Hepatocyte (in vitro differentiated cells): ENCODE results near the gene COL5A1. TPM values are rescaled to one million over a fixed set of nuclear protein-coding genes. Genes with fewer than 3 reads are reported as not detected.

ENCODE experiments used
- DNase-seq: peaks from one replicate; pipeline ENCODE4 v3.0.0-alpha.2; 2016; ENCODE audit warnings: low spot score
- H2AFZ ChIP-seq: fragments of 200-600 bp; sonication (generic); 2 replicates; pipeline ENCODE4 v1.6.0; 2016; ENCODE audit warnings: antibody characterized with exemption, mild to moderate bottlenecking
- H3K27ac ChIP-seq: fragments of 200-600 bp; sonication (generic); 2 replicates; pipeline ENCODE4 v1.5.1; 2016; ENCODE audit warnings: mild to moderate bottlenecking
- H3K27me3 ChIP-seq: fragments of 200-600 bp; sonication (generic); 2 replicates; pipeline ENCODE4 v1.6.1; 2016
- H3K36me3 ChIP-seq: fragments of 200-600 bp; sonication (generic); replicated peaks from 2 replicates; pipeline ENCODE4 v1.5.1; 2016; ENCODE audit warnings: low read depth; ENCODE audit not compliant: insufficient read depth
- H3K4me1 ChIP-seq: fragments of 200-600 bp; sonication (generic); 2 replicates; pipeline ENCODE4 v1.5.1; 2016; ENCODE audit warnings: mild to moderate bottlenecking, moderate library complexity; ENCODE audit not compliant: insufficient read depth
- H3K4me2 ChIP-seq: fragments of 200-600 bp; sonication (generic); 2 replicates; pipeline ENCODE4 v1.6.0; 2016
- H3K4me3 ChIP-seq: fragments of 200-600 bp; sonication (generic); 2 replicates; pipeline ENCODE4 v1.5.1; 2016; ENCODE audit warnings: mild to moderate bottlenecking
- H3K79me2 ChIP-seq: fragments of 200-600 bp; sonication (generic); 2 replicates; pipeline ENCODE4 v1.6.0; 2017; ENCODE audit warnings: mild to moderate bottlenecking
- H3K9me2 ChIP-seq: fragments of 200-600 bp; sonication (generic); replicated peaks from 2 replicates; pipeline ENCODE4 v1.6.0; 2017; ENCODE audit warnings: mild to moderate bottlenecking; ENCODE audit not compliant: insufficient read depth
- H3K9me3 ChIP-seq: fragments of 200-600 bp; sonication (generic); 2 replicates; pipeline ENCODE4 v1.5.1; 2016; ENCODE audit warnings: low read depth, mild to moderate bottlenecking
- H4K20me1 ChIP-seq: fragments of 200-600 bp; sonication (generic); 2 replicates; pipeline ENCODE4 v1.6.0; 2016; ENCODE audit warnings: mild to moderate bottlenecking; ENCODE audit not compliant: insufficient read depth, poor library complexity, severe bottlenecking
- CTCF ChIP-seq: fragments of 200-600 bp; sonication (generic); IDR thresholded peaks from 2 replicates; pipeline ENCODE4 v1.5.1; 2016; ENCODE audit warnings: antibody characterized with exemption, mild to moderate bottlenecking; ENCODE audit not compliant: poor library complexity
- EZH2 ChIP-seq: fragments of 200-600 bp; sonication (generic); IDR thresholded peaks from 2 replicates; pipeline ENCODE4 v1.6.1; 2016; ENCODE audit warnings: antibody characterized with exemption, mild to moderate bottlenecking, borderline replicate concordance
- EZH2phosphoT487 ChIP-seq: fragments of 200-600 bp; sonication (generic); IDR thresholded peaks from one replicate; pipeline ENCODE4 v1.6.1; 2018; ENCODE audit warnings: antibody characterized with exemption, mild to moderate bottlenecking, low read depth, moderate library complexity; ENCODE audit not compliant: unreplicated experiment, severe bottlenecking
- WGBS: methylation state at CpG from one replicate; pipeline ENCODE4 v1.1.6; 2016; ENCODE audit warnings: low lambda C conversion rate; ENCODE audit errors: missing lambda C conversion rate; 5-methylcytosine and 5-hydroxymethylcytosine counted together
- polyA plus RNA-seq: library from polyadenylated mRNA; unstranded; fragments of >200 nt; fragmentation: Nextera tagmentation; extraction: Ambion mirVana; gene quantifications from 2 replicates; pipeline ENCODE4 v1.2.1, GENCODE V29; 2016
- total RNA-seq: library from RNA; depleted of rRNA; stranded (reverse); fragments of >200 nt; gene quantifications from 2 replicates; pipeline ENCODE4 v1.2.3, GENCODE V29; 2014

COL5A1 gene
- total and polyA plus RNA-seq, 2 experiments from 2014 or later: 342 to 347 TPM

DNA sequence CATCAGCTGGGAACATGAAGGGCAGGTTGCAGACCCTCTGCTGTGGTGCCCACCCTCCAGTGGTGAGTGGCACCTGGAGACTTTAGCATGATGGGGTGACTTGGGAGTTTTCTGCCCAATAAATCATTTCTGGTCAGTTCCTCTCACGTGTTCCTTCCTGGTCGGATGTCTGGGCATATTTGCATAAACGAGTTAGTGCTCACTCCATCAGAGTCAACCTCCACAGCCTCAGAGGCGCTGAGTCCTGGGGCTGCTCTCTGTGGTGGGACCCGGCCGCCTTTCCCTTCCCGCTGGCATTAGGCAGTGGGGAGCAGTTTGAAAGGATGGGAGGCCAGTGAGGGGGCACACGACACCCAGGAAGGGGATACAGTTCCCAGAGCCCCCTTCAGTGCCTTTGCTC, 125.0 kb downstream of the COL5A1 start:
- H3K9me2 ChIP-seq: no peaks in the 10 kb centered on the region
- no peak overlapping the region for H3K27ac ChIP-seq
- WGBS: 95% methylated on average over 8 of the region's 8 CpGs
- H3K79me2 ChIP-seq: no peaks in the 10 kb centered on the region
- DNase-seq: no peak
- H3K27me3 ChIP-seq: no peaks in the 10 kb centered on the region
- H3K4me2 ChIP-seq: no peak overlapping the region
- H4K20me1 ChIP-seq: peaks cover 6% of the 10 kb centered on the region
- no peak overlapping the region for H3K4me3 ChIP-seq
- no peaks in the 10 kb centered on the region for H3K4me1 ChIP-seq
- H3K9me3 ChIP-seq: no peaks in the 10 kb centered on the region
- TF ChIP-seq EZH2: no peak
- H3K36me3 ChIP-seq: no peaks in the 10 kb centered on the region
- no peak overlapping the region for H2AFZ ChIP-seq

DNA sequence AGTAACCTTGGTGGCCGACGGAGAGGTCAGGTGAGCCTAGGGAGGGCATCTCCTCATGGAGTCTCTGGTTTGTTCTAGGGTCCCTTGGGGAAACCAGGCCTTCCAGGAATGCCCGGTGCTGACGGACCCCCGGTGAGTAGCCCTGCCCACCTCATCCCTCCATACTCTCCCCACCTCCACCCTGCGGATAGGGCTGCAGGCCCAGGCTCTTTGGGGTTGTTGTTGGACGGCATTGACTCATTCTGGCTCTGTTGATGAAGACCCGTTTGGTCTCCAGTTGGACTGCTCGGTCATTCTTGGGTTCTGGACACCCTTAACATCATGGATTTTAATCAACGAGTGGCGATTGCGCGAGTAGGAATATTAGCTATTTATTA, 126.7 kb downstream of the COL5A1 start:
- 90% methylated on average over 13 of the region's 13 CpGs for WGBS
- H2AFZ ChIP-seq: no peak overlapping the region
- H3K4me1 ChIP-seq: no peaks in the 10 kb centered on the region
- H3K4me2 ChIP-seq: no peak overlapping the region
- no peak for DNase-seq
- no peak overlapping the region for H3K4me3 ChIP-seq
- peaks cover 11% of the 10 kb centered on the region for H4K20me1 ChIP-seq
- H3K9me2 ChIP-seq: no peaks in the 10 kb centered on the region
- no peaks in the 10 kb centered on the region for H3K9me3 ChIP-seq
- no peaks in the 10 kb centered on the region for H3K36me3 ChIP-seq
- H3K79me2 ChIP-seq: no peaks in the 10 kb centered on the region
- no peaks in the 10 kb centered on the region for H3K27me3 ChIP-seq
- no peak overlapping the region for H3K27ac ChIP-seq
- TF ChIP-seq CTCF (no peak), EZH2 (no peak), EZH2phosphoT487 (no peak)

- Histone ChIP-seq H3K27ac (no peak overlapping the region), H2AFZ (no peak overlapping the region), H3K9me3 (no peaks in the 10 kb centered on the region), H3K27me3 (no peaks in the 10 kb centered on the region), H3K4me3 (no peak overlapping the region), H3K36me3 (no peaks in the 10 kb centered on the region), H4K20me1 (peaks cover 11% of the 10 kb centered on the region), H3K79me2 (no peaks in the 10 kb centered on the region), H3K9me2 (no peaks in the 10 kb centered on the region), H3K4me1 (no peaks in the 10 kb centered on the region), H3K4me2 (no peak overlapping the region)
- WGBS: 93% methylated on average over 23 of the region's 23 CpGs
- no peak for DNase-seq
- TF ChIP-seq CTCF (no peak), EZH2phosphoT487 (no peak), EZH2 (no peak)
Measured at GRCh38 chr9:134768709-134769351, 127.2 kb downstream of the COL5A1 start.

GRCh38 chr9:134770972-134771971, 129.7 kb downstream of the COL5A1 start:
- H3K9me2 ChIP-seq: no peaks in the 10 kb centered on the region
- H3K79me2 ChIP-seq: no peaks in the 10 kb centered on the region
- no peaks in the 10 kb centered on the region for H3K9me3 ChIP-seq
- no peak overlapping the region for H3K4me3 ChIP-seq
- peaks cover 20% of the 10 kb centered on the region for H3K4me1 ChIP-seq
- H3K27ac ChIP-seq: no peak overlapping the region
- H3K36me3 ChIP-seq: no peaks in the 10 kb centered on the region
- TF ChIP-seq EZH2phosphoT487: no peak
- TF ChIP-seq EZH2: no peak
- no peak overlapping the region for H3K4me2 ChIP-seq
- DNase-seq: no peak
- no peak overlapping the region for H2AFZ ChIP-seq
- WGBS: 90% methylated on average over 32 of the region's 34 CpGs
- H3K27me3 ChIP-seq: no peaks in the 10 kb centered on the region
- peaks cover 10% of the 10 kb centered on the region for H4K20me1 ChIP-seq
